Measurements from ENCODE around the gene GLCCI1. TPM values are rescaled to one million over a fixed set of nuclear protein-coding genes. Genes with fewer than 3 reads are reported as not detected.

The GLCCI1 gene
- total RNA-seq, 2 donors from 2014 or later: 44.3 to 55.8 TPM

DNA sequence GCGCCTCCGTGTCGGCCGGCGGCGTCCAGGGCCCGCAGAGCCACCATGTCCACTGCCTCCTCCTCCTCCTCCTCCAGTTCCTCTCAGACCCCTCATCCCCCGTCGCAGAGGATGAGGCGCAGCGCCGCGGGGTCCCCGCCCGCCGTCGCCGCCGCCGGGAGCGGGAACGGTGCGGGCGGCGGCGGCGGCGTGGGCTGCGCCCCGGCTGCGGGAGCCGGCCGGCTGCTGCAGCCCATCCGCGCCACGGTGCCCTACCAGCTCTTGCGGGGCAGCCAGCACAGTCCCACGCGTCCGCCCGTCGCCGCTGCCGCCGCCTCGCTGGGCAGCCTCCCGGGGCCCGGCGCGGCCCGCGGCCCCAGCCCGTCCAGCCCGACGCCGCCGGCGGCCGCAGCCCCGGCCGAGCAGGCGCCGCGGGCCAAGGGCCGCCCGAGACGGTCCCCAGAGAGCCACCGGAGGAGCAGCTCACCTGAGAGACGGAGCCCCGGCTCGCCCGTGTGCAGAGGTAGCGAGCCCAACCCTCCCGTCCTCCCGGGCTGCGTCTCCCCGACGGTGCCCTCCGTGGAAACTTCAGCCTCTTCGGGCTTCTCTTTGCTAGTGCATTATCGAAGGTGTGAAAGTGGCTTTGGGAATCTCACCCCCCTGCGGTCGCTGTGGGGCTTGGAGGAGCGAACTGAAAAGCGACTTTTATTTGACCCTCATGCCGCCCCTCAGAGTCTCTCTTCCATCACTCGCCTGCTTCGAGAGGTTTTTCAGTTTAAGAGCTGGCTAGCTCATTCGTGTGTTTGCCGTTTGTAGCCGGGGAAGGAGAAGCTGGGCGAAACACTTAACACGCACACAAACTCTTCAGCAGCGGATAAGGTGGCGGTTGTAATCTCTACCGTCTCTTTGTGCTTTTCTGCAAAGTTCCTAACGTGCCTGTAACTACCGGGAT is 975 bp downstream of the GLCCI1 start:
- peak overlapping the region; percentile 54 for H3K9ac ChIP-seq (ENCODE audit: extremely low read depth, low read length, poor library complexity, severe bottlenecking)

DNA sequence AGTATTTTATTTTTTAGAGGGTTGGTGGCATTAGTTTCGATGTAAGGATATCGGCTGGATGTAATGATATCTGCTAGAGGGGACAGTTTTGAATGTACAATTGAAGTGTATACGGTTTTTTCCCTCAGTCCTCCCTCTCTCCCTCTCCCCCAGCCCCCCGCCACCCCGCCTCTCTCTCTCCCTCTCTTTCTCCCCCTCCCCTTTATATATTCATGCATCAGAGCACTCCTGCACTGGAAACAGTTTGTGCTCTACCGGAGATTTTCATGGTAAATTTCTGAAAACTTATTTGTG is 1.6 kb downstream of the GLCCI1 start:
- peak overlapping the region; percentile 54 for H3K9ac ChIP-seq (ENCODE audit: extremely low read depth, low read length, poor library complexity, severe bottlenecking)
- no peaks in the 10 kb centered on the region for H3K9me3 ChIP-seq (ENCODE audit: control insufficient read depth, low read length)
- no peaks in the 10 kb centered on the region for H3K36me3 ChIP-seq (ENCODE audit: control insufficient read depth, insufficient read depth, low read length)
- H3K9me3 Mint-ChIP-seq: no peaks in the 10 kb centered on the region
- peak overlapping the region; percentile 89 for H3K4me3 ChIP-seq (ENCODE audit: low read length)
- 0% methylated on average over 6 of the region's 6 CpGs; no CpG with 5 or more reads in 1 of the 2 experiments for WGBS, 2 experiments (ENCODE audit: insufficient coverage in 1 of 2, insufficient read length in 1 of 2)
- H3K27me3 ChIP-seq (ENCODE audit: control insufficient read depth, insufficient read depth, low read length, poor library complexity, severe bottlenecking): no peaks in the 10 kb centered on the region
- H3K4me1 Mint-ChIP-seq: peaks cover 14% of the 10 kb centered on the region
- no peak overlapping the region for H3K4me3 Mint-ChIP-seq
- no peaks in the 10 kb centered on the region for H3K36me3 Mint-ChIP-seq (ENCODE audit: low read depth)
- no peak overlapping the region for H3K27ac Mint-ChIP-seq
- no peaks in the 10 kb centered on the region for H3K27me3 Mint-ChIP-seq (ENCODE audit: insufficient read depth)
- TF ChIP-seq, protein P1, sequence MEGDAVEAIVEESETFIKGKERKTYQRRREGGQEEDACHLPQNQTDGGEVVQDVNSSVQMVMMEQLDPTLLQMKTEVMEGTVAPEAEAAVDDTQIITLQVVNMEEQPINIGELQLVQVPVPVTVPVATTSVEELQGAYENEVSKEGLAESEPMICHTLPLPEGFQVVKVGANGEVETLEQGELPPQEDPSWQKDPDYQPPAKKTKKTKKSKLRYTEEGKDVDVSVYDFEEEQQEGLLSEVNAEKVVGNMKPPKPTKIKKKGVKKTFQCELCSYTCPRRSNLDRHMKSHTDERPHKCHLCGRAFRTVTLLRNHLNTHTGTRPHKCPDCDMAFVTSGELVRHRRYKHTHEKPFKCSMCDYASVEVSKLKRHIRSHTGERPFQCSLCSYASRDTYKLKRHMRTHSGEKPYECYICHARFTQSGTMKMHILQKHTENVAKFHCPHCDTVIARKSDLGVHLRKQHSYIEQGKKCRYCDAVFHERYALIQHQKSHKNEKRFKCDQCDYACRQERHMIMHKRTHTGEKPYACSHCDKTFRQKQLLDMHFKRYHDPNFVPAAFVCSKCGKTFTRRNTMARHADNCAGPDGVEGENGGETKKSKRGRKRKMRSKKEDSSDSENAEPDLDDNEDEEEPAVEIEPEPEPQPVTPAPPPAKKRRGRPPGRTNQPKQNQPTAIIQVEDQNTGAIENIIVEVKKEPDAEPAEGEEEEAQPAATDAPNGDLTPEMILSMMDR (conservative IDR thresholded peaks at IDR 0.05): no peak
- DNase-seq: peak; percentile 52
- H3K27ac ChIP-seq (ENCODE audit: low read depth, low read length): peak overlapping the region; percentile 33
- H3K4me1 ChIP-seq (ENCODE audit: control insufficient read depth, insufficient read depth, low read length): no peaks in the 10 kb centered on the region

More for the DNA sequence above, 975 bp downstream of the GLCCI1 start:
- Histone ChIP-seq H3K4me3 (ENCODE audit: low read length) (peak overlapping the region; percentile 89), H3K9me3 (ENCODE audit: control insufficient read depth, low read length) (no peaks in the 10 kb centered on the region), H3K27me3 (ENCODE audit: control insufficient read depth, insufficient read depth, low read length, poor library complexity, severe bottlenecking) (no peaks in the 10 kb centered on the region), H3K36me3 (ENCODE audit: control insufficient read depth, insufficient read depth, low read length) (no peaks in the 10 kb centered on the region), H3K4me1 (ENCODE audit: control insufficient read depth, insufficient read depth, low read length) (no peaks in the 10 kb centered on the region), H3K27ac (ENCODE audit: low read depth, low read length) (peak overlapping the region; percentile 95)
- Mint-ChIP-seq H3K4me3 (no peak overlapping the region), H3K27ac (no peak overlapping the region), H3K27me3 (ENCODE audit: insufficient read depth) (no peaks in the 10 kb centered on the region), H3K9me3 (no peaks in the 10 kb centered on the region), H3K4me1 (peaks cover 12% of the 10 kb centered on the region), H3K36me3 (ENCODE audit: low read depth) (no peaks in the 10 kb centered on the region)
- DNase-seq: peak; percentile 83
- TF ChIP-seq, protein P1 (conservative IDR thresholded peaks at IDR 0.05): peak; percentile 37
- WGBS, 2 experiments (ENCODE audit: insufficient coverage in 1 of 2, insufficient read length in 1 of 2): 0 to 1% methylated on average over 25 to 98 of the region's 98 CpGs

DNA sequence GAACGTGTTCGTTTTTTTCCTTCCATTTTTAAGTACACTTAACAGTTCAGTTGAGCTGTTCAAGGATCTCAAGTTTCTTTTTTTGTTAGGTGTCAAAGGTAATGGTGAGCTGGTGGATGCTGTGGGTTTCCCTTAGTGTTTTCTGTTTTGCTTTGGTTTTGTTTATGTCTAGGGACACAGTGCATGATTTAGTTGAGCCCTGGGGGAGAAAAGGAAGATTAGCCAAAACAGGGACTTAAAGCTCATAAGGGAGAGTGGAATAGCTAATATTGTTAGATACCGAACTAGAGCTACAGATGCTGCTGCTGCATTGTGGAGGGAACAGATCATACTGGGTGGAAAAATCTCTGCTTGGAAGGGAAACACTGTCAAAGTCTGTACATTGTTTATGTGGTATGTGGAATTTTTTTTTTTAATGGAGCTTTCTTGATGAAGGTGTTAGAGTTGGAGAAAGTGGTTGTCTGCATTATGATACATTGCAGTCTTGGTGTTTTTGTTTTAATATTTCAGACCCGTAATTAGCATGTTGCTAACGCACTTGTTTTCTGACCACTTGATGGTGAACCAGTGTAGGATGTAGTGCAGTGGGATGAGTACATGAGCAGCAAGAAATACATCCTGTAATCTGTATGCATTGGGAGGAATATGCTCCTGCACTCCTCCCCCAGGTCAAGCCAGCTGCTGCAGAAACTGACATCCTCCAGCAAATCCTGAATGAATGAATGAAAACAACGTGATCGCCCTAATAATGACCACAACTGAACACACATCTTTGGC is 2.1 kb downstream of the GLCCI1 start:
- Histone ChIP-seq H3K4me3 (ENCODE audit: low read length) (peak overlapping the region; percentile 89), H3K9ac (ENCODE audit: extremely low read depth, low read length, poor library complexity, severe bottlenecking) (peak overlapping the region; percentile 54), H3K36me3 (ENCODE audit: control insufficient read depth, insufficient read depth, low read length) (no peaks in the 10 kb centered on the region), H3K27ac (ENCODE audit: low read depth, low read length) (no peak overlapping the region), H3K4me1 (ENCODE audit: control insufficient read depth, insufficient read depth, low read length) (no peaks in the 10 kb centered on the region), H3K9me3 (ENCODE audit: control insufficient read depth, low read length) (no peaks in the 10 kb centered on the region), H3K27me3 (ENCODE audit: control insufficient read depth, insufficient read depth, low read length, poor library complexity, severe bottlenecking) (no peaks in the 10 kb centered on the region)
- no peaks in the 10 kb centered on the region for H3K9me3 Mint-ChIP-seq
- H3K27me3 Mint-ChIP-seq (ENCODE audit: insufficient read depth): no peaks in the 10 kb centered on the region
- H3K4me3 Mint-ChIP-seq: no peak overlapping the region
- TF ChIP-seq, protein P1 (conservative IDR thresholded peaks at IDR 0.05): no peak
- peaks cover 14% of the 10 kb centered on the region for H3K4me1 Mint-ChIP-seq
- no peak for DNase-seq
- H3K36me3 Mint-ChIP-seq (ENCODE audit: low read depth): no peaks in the 10 kb centered on the region
- no peak overlapping the region for H3K27ac Mint-ChIP-seq
- WGBS, 2 experiments (ENCODE audit: insufficient coverage in 1 of 2, insufficient read length in 1 of 2): 21 to 69% methylated on average over 3 to 7 of the region's 7 CpGs

Measured in endodermal cell (in vitro differentiated cells).